Neuronal stem cell (in vitro differentiated cells): ENCODE data around the gene PFN1.

Source experiments
- DNase-seq: peaks from one replicate; pipeline ENCODE4 v3.0.0-alpha.2; 2013; ENCODE audit warnings: low spot score
- H2AFZ ChIP-seq: one replicate; pipeline ENCODE4 v1.6.1; 2013; ENCODE audit warnings: mild to moderate bottlenecking, low read length, inconsistent platforms
- H2AK5ac ChIP-seq: 2 replicates; pipeline ENCODE4 v1.6.1; 2013; ENCODE audit warnings: low read depth, mild to moderate bottlenecking, inconsistent platforms, low read length, moderate library complexity, mixed read lengths
- H2BK120ac ChIP-seq: 2 replicates; pipeline ENCODE4 v1.6.1; 2013; ENCODE audit warnings: low read depth, mild to moderate bottlenecking, inconsistent platforms, low read length, moderate library complexity, mixed read lengths
- H2BK12ac ChIP-seq: one replicate; pipeline ENCODE4 v1.6.1; 2013; ENCODE audit warnings: low read length, inconsistent platforms
- H2BK15ac ChIP-seq: 2 replicates; pipeline ENCODE4 v1.6.1; 2013; ENCODE audit warnings: mild to moderate bottlenecking, low read length, inconsistent platforms, mixed read lengths
- H2BK5ac ChIP-seq: one replicate; pipeline ENCODE4 v1.6.1; 2013; ENCODE audit warnings: inconsistent platforms, mild to moderate bottlenecking, low read length, moderate library complexity
- H3K14ac ChIP-seq: one replicate; pipeline ENCODE4 v1.6.1; 2013; ENCODE audit warnings: low read length, inconsistent platforms
- H3K18ac ChIP-seq: 2 replicates; pipeline ENCODE4 v1.6.1; 2013; ENCODE audit warnings: low read length, inconsistent platforms
- H3K23ac ChIP-seq: 2 replicates; pipeline ENCODE4 v1.6.1; 2013; ENCODE audit warnings: low read depth, mild to moderate bottlenecking, mixed read lengths, low read length, inconsistent platforms; ENCODE audit not compliant: poor library complexity
- H3K27ac ChIP-seq: replicated peaks from 3 replicates; pipeline ENCODE4 v1.5.1; 2013; ENCODE audit warnings: low read length, inconsistent platforms
- H3K27me3 ChIP-seq, 3 experiments: 2 replicates each; pipeline ENCODE4 v1.6.1; 2013; ENCODE audit warnings: low read length in 3 of 3, mild to moderate bottlenecking in 2 of 3, inconsistent platforms in 1 of 3, low read depth in 1 of 3, mixed read lengths in 1 of 3, moderate library complexity in 1 of 3; ENCODE audit not compliant: control insufficient read depth in 3 of 3, insufficient read depth in 3 of 3
- H3K36me3 ChIP-seq, 2 donors: replicated peaks in 1 of 2; 2 replicates each; pipeline ENCODE4 v1.6.1; 2013; ENCODE audit warnings: low read length in 2 of 2; ENCODE audit not compliant: control insufficient read depth in 2 of 2, insufficient read depth in 2 of 2
- H3K4ac ChIP-seq: 2 replicates; pipeline ENCODE4 v1.6.1; 2013; ENCODE audit warnings: inconsistent platforms, mild to moderate bottlenecking, low read length, moderate library complexity
- H3K4me1 ChIP-seq, 2 donors: 1 replicate in 1 of 2; 2 replicates in 1 of 2; pipeline ENCODE4 v1.6.1; 2013; ENCODE audit warnings: low read length in 2 of 2, low read depth in 1 of 2; ENCODE audit not compliant: control insufficient read depth in 2 of 2, insufficient read depth in 1 of 2
- H3K4me2 ChIP-seq: one replicate; pipeline ENCODE4 v1.6.1; 2013; ENCODE audit warnings: mild to moderate bottlenecking, low read length, inconsistent platforms; ENCODE audit not compliant: insufficient read depth, poor library complexity, severe bottlenecking
- H3K4me3 ChIP-seq, 2 donors: 2 replicates each; pipeline ENCODE4 v1.5.1; 2013; ENCODE audit warnings: low read length in 2 of 2, mild to moderate bottlenecking in 2 of 2, inconsistent platforms in 1 of 2, moderate library complexity in 1 of 2
- H3K79me1 ChIP-seq: one replicate; pipeline ENCODE4 v1.6.1; 2013; ENCODE audit warnings: low read depth, mild to moderate bottlenecking, inconsistent platforms, low read length, moderate library complexity
- H3K9ac ChIP-seq: one replicate; pipeline ENCODE4 v1.6.1; 2013; ENCODE audit warnings: mild to moderate bottlenecking, low read depth, low read length, inconsistent platforms; ENCODE audit not compliant: poor library complexity
- H3K9me3 ChIP-seq, 2 donors: replicated peaks in 1 of 2; 2 replicates each; pipeline versions ENCODE3 to v1.6.1; 2013; ENCODE audit warnings: low read length in 2 of 2, mild to moderate bottlenecking in 2 of 2, inconsistent platforms in 1 of 2, low read depth in 1 of 2, mixed read lengths in 1 of 2, moderate library complexity in 1 of 2; ENCODE audit not compliant: control insufficient read depth in 2 of 2, insufficient read depth in 1 of 2
- H4K8ac ChIP-seq: one replicate; pipeline ENCODE4 v1.6.1; 2013; ENCODE audit warnings: low read depth, mild to moderate bottlenecking, inconsistent platforms, low read length, moderate library complexity
- H4K91ac ChIP-seq: one replicate; pipeline ENCODE4 v1.6.1; 2013; ENCODE audit warnings: low read length, low read depth, mild to moderate bottlenecking, inconsistent platforms; ENCODE audit not compliant: poor library complexity
- WGBS, 2 donors: extraction: QIAGEN DNeasy Blood & Tissue Kit; methylation state at CpG; one replicate each; pipeline ENCODE4 v1.1.7; 2013; ENCODE audit warnings: missing lambda C conversion rate in 2 of 2, mixed read lengths in 1 of 2; ENCODE audit not compliant: insufficient read length in 2 of 2, insufficient replicate concordance in 1 of 2; ENCODE audit errors: extremely low coverage in 2 of 2; 5-methylcytosine and 5-hydroxymethylcytosine counted together

The PFN1 gene

DNA sequence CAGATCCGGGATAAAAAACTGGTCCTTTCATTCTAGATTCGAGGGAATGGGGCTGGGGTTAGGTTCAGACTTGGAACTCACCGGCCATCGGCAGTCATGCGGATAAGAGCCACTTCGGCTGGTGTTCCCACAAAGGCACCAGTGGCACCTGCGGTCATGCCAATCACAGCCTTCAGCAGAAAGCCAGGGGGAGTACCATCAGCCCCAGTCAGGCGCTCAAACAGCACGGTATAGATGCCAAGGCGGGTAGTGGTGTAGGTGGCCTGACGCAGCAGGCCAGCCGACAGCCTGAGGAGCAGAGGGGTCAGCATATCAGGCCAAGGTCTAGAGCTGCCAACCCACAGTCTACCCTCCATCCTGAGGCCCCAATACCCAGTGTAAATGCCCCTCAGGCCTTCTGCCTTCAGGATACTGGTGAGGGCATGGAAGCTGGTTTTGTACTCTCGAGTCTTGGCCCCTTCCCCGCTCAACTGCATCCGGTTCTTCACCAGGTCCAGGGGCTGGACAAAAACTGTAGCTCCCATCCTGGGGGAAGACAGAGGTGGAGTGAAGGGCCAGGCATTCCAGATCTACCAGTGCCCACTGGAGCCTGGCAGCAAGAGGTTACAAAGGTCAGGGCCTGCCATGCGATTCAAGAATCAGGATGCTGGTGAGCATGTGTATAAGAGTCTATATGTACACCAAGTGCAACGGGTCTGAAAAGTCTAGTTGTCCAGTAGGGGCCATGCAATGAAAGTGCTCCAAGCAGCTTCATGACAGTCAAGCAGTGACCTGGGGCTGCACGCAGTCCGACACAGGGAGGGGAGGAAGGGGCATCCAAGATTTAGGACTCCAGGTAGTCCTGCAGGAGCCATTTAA, 9.4 kb downstream of the PFN1 start:
- H3K4me1 ChIP-seq = peaks cover 11 to 12% of the 10 kb centered on the region in 2 donors
- H3K4me3 ChIP-seq = peak overlapping the region; percentile 93 to 95
- H3K27me3 ChIP-seq = no peaks in the 10 kb centered on the region
- peak overlapping the region; percentile 95 for H3K18ac ChIP-seq
- H3K23ac ChIP-seq = peak overlapping the region; percentile 87
- no peak overlapping the region for H4K8ac ChIP-seq
- peaks cover 35 to 58% of the 10 kb centered on the region in 2 donors for H3K36me3 ChIP-seq
- H2AK5ac ChIP-seq = peak overlapping the region; percentile 58
- H2BK120ac ChIP-seq = peak overlapping the region; percentile 65
- H2AFZ ChIP-seq = peak overlapping the region; percentile 90
- H3K9me3 ChIP-seq = no peaks in the 10 kb centered on the region
- peak overlapping the region; percentile 8 for H2BK5ac ChIP-seq
- H2BK12ac ChIP-seq = no peak overlapping the region
- H2BK15ac ChIP-seq = peak overlapping the region; percentile 89
- H3K4ac ChIP-seq = no peak overlapping the region
- DNase-seq = no peak
- WGBS, 2 donors = no CpG with 5 or more reads among the region's 19 CpGs
- no peak overlapping the region for H4K91ac ChIP-seq
- peak overlapping the region; percentile 94 for H3K9ac ChIP-seq
- H3K4me2 ChIP-seq = peak overlapping the region; percentile 95
- H3K79me1 ChIP-seq = peaks cover 19% of the 10 kb centered on the region
- no peak overlapping the region for H3K14ac ChIP-seq
- H3K27ac ChIP-seq = peak overlapping the region; percentile 95

DNA sequence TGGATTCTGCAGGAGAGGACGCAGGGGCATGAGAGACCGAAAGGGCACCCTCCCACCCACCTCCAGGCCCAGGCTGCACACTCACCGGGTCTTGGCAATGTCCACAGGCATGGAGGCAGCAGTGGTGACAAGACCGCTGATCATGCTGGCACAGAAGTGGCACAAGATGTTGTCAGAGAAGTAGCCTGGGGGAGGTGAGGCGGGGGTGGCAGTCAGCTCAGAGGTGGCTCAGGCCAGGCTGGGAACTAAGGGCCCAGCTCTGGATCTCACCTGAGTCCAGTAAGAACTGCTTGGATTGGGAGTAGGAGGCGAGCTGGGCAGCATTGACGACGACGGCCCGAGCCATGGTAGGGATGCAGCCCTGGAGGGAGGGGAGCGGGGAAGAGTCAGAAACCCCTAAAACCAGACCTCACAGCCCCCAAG, 10.2 kb downstream of the PFN1 start:
- Histone ChIP-seq H2BK120ac (no peak overlapping the region), H3K36me3 (peaks cover 29 to 49% of the 10 kb centered on the region in 2 donors), H4K8ac (no peak overlapping the region), H4K91ac (peak overlapping the region; percentile 73), H2BK12ac (no peak overlapping the region), H3K23ac (peak overlapping the region; percentile 23), H2AK5ac (no peak overlapping the region), H3K4me3 (peak overlapping the region in 1 of 2 donors; percentile 93), H3K27ac (no peak overlapping the region), H3K79me1 (peaks cover 17% of the 10 kb centered on the region), H3K18ac (no peak overlapping the region), H3K4me1 (peaks cover 11 to 12% of the 10 kb centered on the region in 2 donors), H3K9ac (peak overlapping the region; percentile 56), H2BK5ac (peak overlapping the region; percentile 43), H2AFZ (no peak overlapping the region), H3K14ac (no peak overlapping the region), H3K4ac (no peak overlapping the region), H3K27me3 (no peaks in the 10 kb centered on the region), H3K9me3 (no peaks in the 10 kb centered on the region), H3K4me2 (no peak overlapping the region), H2BK15ac (peak overlapping the region; percentile 25)
- no peak for DNase-seq
- WGBS, 2 donors = no CpG with 5 or more reads among the region's 11 CpGs

DNA sequence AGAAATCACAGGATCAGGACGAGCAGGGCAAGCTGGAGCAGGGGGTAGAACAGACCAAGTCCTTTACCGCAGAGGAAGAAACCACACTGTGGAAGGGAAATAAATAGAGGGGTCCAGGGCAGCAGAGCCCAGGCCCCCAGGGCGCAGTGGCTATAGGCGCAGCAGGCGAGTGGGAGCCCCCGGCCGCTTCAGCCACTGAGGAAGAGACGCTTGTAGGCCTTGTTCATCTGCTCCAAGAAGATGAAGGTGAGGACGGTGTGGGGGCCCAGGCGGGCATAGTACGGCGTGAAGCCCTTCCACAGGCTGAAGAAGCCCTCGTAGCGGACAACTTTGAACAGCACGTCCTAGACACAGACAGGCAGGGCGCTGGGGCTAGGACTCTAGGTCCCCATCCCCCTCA, 10.8 kb downstream of the PFN1 start:
- no peak overlapping the region for H2BK120ac ChIP-seq
- H3K79me1 ChIP-seq = peaks cover 17% of the 10 kb centered on the region
- H3K27me3 ChIP-seq = no peaks in the 10 kb centered on the region
- H3K36me3 ChIP-seq = peaks cover 24 to 44% of the 10 kb centered on the region in 2 donors
- no peak overlapping the region for H4K8ac ChIP-seq
- H3K4me2 ChIP-seq = no peak overlapping the region
- peak overlapping the region; percentile 43 for H2BK5ac ChIP-seq
- no peak overlapping the region for H2BK12ac ChIP-seq
- no peak overlapping the region for H3K9ac ChIP-seq
- peaks cover 11 to 12% of the 10 kb centered on the region in 2 donors for H3K4me1 ChIP-seq
- no peaks in the 10 kb centered on the region for H3K9me3 ChIP-seq
- H3K18ac ChIP-seq = no peak overlapping the region
- no peak overlapping the region for H2AFZ ChIP-seq
- WGBS, 2 donors = no CpG with 5 or more reads among the region's 16 CpGs
- no peak for DNase-seq
- no peak overlapping the region for H3K27ac ChIP-seq
- no peak overlapping the region for H3K23ac ChIP-seq
- no peak overlapping the region for H4K91ac ChIP-seq
- H3K4ac ChIP-seq = no peak overlapping the region
- no peak overlapping the region for H2BK15ac ChIP-seq
- no peak overlapping the region for H2AK5ac ChIP-seq
- no peak overlapping the region for H3K14ac ChIP-seq
- no peak overlapping the region for H3K4me3 ChIP-seq

GRCh38 chr17:4936436-4936835, 11.9 kb downstream of the PFN1 start:
- no peak overlapping the region for H3K18ac ChIP-seq
- peaks cover 18 to 34% of the 10 kb centered on the region in 2 donors for H3K36me3 ChIP-seq
- H3K4me2 ChIP-seq = no peak overlapping the region
- H3K79me1 ChIP-seq = peaks cover 17% of the 10 kb centered on the region
- H3K23ac ChIP-seq = no peak overlapping the region
- H4K8ac ChIP-seq = no peak overlapping the region
- WGBS, 2 donors = no CpG with 5 or more reads among the region's 3 CpGs
- no peak overlapping the region for H2AK5ac ChIP-seq
- H3K27ac ChIP-seq = no peak overlapping the region
- H3K27me3 ChIP-seq = no peaks in the 10 kb centered on the region
- H3K14ac ChIP-seq = no peak overlapping the region
- H3K4me1 ChIP-seq = peaks cover 11 to 12% of the 10 kb centered on the region in 2 donors
- no peak overlapping the region for H2BK15ac ChIP-seq
- H3K9me3 ChIP-seq = no peaks in the 10 kb centered on the region
- no peak overlapping the region for H2AFZ ChIP-seq
- no peak overlapping the region for H3K4ac ChIP-seq
- no peak overlapping the region for H3K4me3 ChIP-seq
- no peak for DNase-seq
- no peak overlapping the region for H2BK5ac ChIP-seq
- H4K91ac ChIP-seq = no peak overlapping the region
- H3K9ac ChIP-seq = no peak overlapping the region
- no peak overlapping the region for H2BK120ac ChIP-seq
- H2BK12ac ChIP-seq = no peak overlapping the region
